Measurements from ENCODE around the gene C1R. TPM values are rescaled to one million over a fixed set of nuclear protein-coding genes. Genes with fewer than 3 reads are reported as not detected.
"Not testable (repeated sequence)": the region's sequence is repeated elsewhere in the genome, so short reads cannot be mapped to it uniquely, and the experiment has no call there.

C1R gene
- total and polyA plus RNA-seq, 10 donors = 91.8 to 421 (median 282) TPM

DNA sequence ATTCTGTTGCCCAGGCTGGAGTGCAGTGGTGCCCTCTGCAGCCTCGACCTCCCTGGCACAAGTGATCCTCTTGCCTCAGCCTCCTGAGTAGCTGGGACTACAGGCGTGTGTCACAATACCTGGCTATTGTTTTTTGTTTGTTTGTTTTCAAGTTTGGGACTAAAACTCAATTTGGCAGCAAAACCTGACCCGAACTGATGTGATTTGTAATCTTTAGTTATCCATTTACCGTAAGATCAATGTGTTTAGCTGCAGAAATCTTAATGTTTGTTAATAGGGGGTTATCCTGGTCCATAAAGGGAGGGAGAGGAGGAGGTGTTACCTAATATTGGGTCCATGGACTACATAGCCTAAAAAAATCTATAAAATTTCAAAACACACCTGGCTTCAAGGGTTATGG, 32.5 kb downstream of the C1R start:
- H3K36me3 ChIP-seq = peaks cover 0 to 2% (median 0%) of the 10 kb centered on the region in 6 donors
- DNase-seq = no peak
- peaks cover 0 to 21% (median 6%) of the 10 kb centered on the region in 6 donors for H3K4me1 ChIP-seq
- intact Hi-C loops (cut with DNase I; ENCODE audit: low total_unique reads) = no loop called here
- WGBS, 5 donors = 79 to 94% (median 89%) methylated on average over 4 of the region's 4 CpGs
- no peak overlapping the region for H3K4me3 ChIP-seq
- no peak for TF ChIP-seq POLR2A (IDR thresholded peaks at IDR 0.05)
- TF ChIP-seq, protein P1, sequence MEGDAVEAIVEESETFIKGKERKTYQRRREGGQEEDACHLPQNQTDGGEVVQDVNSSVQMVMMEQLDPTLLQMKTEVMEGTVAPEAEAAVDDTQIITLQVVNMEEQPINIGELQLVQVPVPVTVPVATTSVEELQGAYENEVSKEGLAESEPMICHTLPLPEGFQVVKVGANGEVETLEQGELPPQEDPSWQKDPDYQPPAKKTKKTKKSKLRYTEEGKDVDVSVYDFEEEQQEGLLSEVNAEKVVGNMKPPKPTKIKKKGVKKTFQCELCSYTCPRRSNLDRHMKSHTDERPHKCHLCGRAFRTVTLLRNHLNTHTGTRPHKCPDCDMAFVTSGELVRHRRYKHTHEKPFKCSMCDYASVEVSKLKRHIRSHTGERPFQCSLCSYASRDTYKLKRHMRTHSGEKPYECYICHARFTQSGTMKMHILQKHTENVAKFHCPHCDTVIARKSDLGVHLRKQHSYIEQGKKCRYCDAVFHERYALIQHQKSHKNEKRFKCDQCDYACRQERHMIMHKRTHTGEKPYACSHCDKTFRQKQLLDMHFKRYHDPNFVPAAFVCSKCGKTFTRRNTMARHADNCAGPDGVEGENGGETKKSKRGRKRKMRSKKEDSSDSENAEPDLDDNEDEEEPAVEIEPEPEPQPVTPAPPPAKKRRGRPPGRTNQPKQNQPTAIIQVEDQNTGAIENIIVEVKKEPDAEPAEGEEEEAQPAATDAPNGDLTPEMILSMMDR (IDR thresholded peaks at IDR 0.05 in 8 of 11, conservative IDR thresholded peaks at IDR 0.05 in 3 of 11) = no peak
- no peak for TF ChIP-seq POLR2AphosphoS5 (IDR thresholded peaks at IDR 0.05)
- H3K27ac ChIP-seq = peak overlapping the region in 6 of 8 donors; percentile 32 to 81 (median 71)
- H3K27me3 ChIP-seq (replicated peaks in 1 of 7) = peaks cover 0 to 7% (median 0%) of the 10 kb centered on the region in 7 donors
- H3K9me3 ChIP-seq = no peaks in the 10 kb centered on the region

DNA sequence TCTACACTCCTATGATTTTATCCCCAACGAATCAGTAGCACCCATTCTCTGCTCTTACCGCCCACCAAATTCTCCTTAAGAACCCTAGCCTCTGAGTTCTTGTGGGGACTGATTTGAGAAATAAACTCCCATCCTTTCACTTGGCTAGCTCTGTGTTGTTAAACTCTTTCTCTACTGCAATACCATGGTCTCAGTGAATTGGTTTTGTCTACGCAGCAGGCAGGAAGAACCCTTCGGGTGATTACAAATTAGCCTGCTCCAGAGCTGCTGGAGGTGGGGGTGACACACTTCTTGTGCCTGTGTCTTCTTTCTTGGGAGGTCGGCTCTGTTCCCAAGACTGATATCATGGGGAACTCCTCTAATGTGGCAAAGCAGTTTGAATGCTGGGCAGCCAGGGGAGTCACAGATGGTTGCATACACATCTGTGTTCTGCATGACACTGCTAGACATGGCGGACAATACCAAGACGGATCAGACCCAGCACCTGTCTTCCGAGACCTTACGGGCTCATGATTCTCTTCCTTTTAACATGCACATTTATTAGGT, 33.3 kb downstream of the C1R start:
- H3K9me3 ChIP-seq = no peaks in the 10 kb centered on the region
- TF ChIP-seq, protein P1 (IDR thresholded peaks at IDR 0.05 in 8 of 11, conservative IDR thresholded peaks at IDR 0.05 in 3 of 11) = no peak
- TF ChIP-seq POLR2A (IDR thresholded peaks at IDR 0.05) (no peak), POLR2AphosphoS5 (IDR thresholded peaks at IDR 0.05) (no peak)
- WGBS, 5 donors = 90 to 96% (median 91%) methylated on average over 9 of the region's 9 CpGs
- H3K27ac ChIP-seq = no peak overlapping the region
- peaks cover 0 to 14% (median 0%) of the 10 kb centered on the region in 7 donors for H3K27me3 ChIP-seq (replicated peaks in 1 of 7)
- DNase-seq = no peak
- H3K4me3 ChIP-seq = no peak overlapping the region
- intact Hi-C loops (cut with DNase I; ENCODE audit: low total_unique reads) = no loop called here
- peaks cover 0 to 15% (median 6%) of the 10 kb centered on the region in 6 donors for H3K4me1 ChIP-seq
- no peaks in the 10 kb centered on the region for H3K36me3 ChIP-seq

DNA sequence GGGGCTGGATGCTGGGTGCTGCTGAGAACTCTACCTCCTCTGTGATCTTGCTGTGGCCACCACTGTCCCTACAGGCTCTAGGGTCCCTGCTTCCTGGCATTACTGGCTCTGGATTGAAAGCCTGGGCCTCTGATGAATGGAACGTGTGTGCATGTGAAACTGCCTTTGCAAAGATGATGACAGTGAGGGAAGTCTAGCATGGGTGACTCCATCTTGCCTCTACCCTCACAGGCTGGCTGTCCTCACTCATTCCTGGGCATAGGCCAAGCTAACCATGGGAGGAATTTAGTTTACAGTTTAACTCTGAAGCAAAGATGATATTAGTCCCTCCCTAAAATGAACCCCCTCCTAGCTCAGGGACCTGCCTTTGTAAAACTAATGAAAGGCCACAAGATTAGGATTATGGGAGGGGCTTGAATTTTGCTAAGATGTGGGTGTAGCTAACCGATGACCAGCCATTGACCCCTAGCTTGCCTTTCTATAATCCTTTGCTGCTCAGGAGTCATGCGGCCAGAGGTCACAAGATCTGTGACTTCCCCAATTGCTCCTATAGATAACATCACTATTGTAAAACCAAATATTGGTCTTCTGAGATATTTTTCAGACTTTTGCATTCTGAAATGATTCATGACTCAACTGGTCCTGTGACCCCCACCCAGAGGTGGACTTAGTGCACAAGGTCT, 33.9 kb downstream of the C1R start:
- peaks cover 0 to 14% (median 0%) of the 10 kb centered on the region in 7 donors for H3K27me3 ChIP-seq (replicated peaks in 1 of 7)
- 62 to 84% (median 82%) methylated on average over 3 of the region's 3 CpGs for WGBS, 5 donors
- H3K9me3 ChIP-seq = no peaks in the 10 kb centered on the region
- H3K4me1 ChIP-seq = peaks cover 0 to 13% (median 6%) of the 10 kb centered on the region in 6 donors
- H3K4me3 ChIP-seq = no peak overlapping the region
- DNase-seq = no peak
- no peaks in the 10 kb centered on the region for H3K36me3 ChIP-seq
- no peak for TF ChIP-seq POLR2AphosphoS5 (IDR thresholded peaks at IDR 0.05)
- TF ChIP-seq, protein P1 (IDR thresholded peaks at IDR 0.05 in 8 of 11, conservative IDR thresholded peaks at IDR 0.05 in 3 of 11) = no peak
- TF ChIP-seq POLR2A (IDR thresholded peaks at IDR 0.05) = no peak
- intact Hi-C loops (cut with DNase I; ENCODE audit: low total_unique reads) = no loop called here
- H3K27ac ChIP-seq = no peak overlapping the region

DNA sequence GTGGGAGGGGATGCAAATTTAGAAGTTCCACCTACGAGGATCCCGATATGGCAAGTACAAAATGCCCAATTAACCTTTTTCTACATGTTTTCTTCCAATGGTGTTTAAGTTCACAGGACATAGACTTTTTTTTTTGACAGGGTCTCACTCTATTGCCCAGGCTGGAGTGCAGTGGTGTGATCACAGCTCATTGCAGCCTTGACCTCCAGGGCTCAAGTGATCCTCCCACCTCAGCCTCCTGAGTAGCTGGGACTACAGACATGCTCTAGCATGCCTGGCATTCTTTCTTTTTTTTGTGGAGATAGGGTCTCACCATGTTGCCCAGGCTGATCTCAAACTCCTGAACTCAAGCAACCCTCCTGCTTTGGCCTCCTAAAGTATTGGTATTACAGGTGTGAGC, 36.5 kb downstream of the C1R start:
- 83 to 100% (median 90%) methylated on average over 2 of the region's 2 CpGs for WGBS, 5 donors
- intact Hi-C loops (cut with DNase I; ENCODE audit: low total_unique reads) = not testable (repeated sequence)

More for the DNA sequence above, 36.5 kb downstream of the C1R start:
- not testable (repeated sequence) for H3K36me3 ChIP-seq, H3K9me3 ChIP-seq, DNase-seq, H3K4me3 ChIP-seq, H3K4me1 ChIP-seq, H3K27ac ChIP-seq
- peaks cover 0 to 14% (median 0%) of the 10 kb centered on the region in 7 donors for H3K27me3 ChIP-seq (replicated peaks in 1 of 7)
